HEK293 (cell line): Measurements from ENCODE around the gene VKORC1L1.
"Not testable (repeated sequence)": the region's sequence is repeated elsewhere in the genome, so short reads cannot be mapped to it uniquely, and the experiment has no call there.

Source experiments
- ATF2 ChIP-seq: fragments of 450-650 bp; formaldehyde crosslinking; IDR thresholded peaks from 2 replicates; pipeline ENCODE4 v1.5.1; 2016; ENCODE audit warnings: missing biosample characterization, missing genetic modification characterization, low read depth
- TCF7L2 ChIP-seq: IDR thresholded peaks from 2 replicates; pipeline ENCODE4 v1.6.1; 2011; ENCODE audit warnings: low read depth, mild to moderate bottlenecking, inconsistent platforms, low read length, moderate library complexity, borderline replicate concordance
- ZNF16 ChIP-seq: fragments of 450-650 bp; formaldehyde crosslinking; IDR thresholded peaks from 2 replicates; pipeline ENCODE4 v1.5.1; 2016; ENCODE audit warnings: low read depth, missing biosample characterization, missing genetic modification characterization
- ZSCAN5A ChIP-seq: fragments of 450-650 bp; formaldehyde crosslinking; IDR thresholded peaks from 2 replicates; pipeline ENCODE4 v1.5.1; 2016; ENCODE audit warnings: missing biosample characterization, missing genetic modification characterization
- TF ChIP-seq, protein P1 (sequence below): fragments of 450-650 bp; formaldehyde crosslinking; IDR thresholded peaks from 2 replicates; pipeline ENCODE4 v1.5.1; 2016; ENCODE audit warnings: missing biosample characterization, missing genetic modification characterization, borderline replicate concordance
- TF ChIP-seq, protein P2 (sequence below): fragments of 450-650 bp; formaldehyde crosslinking; IDR thresholded peaks from 2 replicates; pipeline ENCODE4 v1.5.1; 2016; ENCODE audit warnings: missing biosample characterization, missing genetic modification characterization

GRCh38 chr7:65994984-65995383 is 122.1 kb downstream of the VKORC1L1 start:
- TF ChIP-seq, protein P1, sequence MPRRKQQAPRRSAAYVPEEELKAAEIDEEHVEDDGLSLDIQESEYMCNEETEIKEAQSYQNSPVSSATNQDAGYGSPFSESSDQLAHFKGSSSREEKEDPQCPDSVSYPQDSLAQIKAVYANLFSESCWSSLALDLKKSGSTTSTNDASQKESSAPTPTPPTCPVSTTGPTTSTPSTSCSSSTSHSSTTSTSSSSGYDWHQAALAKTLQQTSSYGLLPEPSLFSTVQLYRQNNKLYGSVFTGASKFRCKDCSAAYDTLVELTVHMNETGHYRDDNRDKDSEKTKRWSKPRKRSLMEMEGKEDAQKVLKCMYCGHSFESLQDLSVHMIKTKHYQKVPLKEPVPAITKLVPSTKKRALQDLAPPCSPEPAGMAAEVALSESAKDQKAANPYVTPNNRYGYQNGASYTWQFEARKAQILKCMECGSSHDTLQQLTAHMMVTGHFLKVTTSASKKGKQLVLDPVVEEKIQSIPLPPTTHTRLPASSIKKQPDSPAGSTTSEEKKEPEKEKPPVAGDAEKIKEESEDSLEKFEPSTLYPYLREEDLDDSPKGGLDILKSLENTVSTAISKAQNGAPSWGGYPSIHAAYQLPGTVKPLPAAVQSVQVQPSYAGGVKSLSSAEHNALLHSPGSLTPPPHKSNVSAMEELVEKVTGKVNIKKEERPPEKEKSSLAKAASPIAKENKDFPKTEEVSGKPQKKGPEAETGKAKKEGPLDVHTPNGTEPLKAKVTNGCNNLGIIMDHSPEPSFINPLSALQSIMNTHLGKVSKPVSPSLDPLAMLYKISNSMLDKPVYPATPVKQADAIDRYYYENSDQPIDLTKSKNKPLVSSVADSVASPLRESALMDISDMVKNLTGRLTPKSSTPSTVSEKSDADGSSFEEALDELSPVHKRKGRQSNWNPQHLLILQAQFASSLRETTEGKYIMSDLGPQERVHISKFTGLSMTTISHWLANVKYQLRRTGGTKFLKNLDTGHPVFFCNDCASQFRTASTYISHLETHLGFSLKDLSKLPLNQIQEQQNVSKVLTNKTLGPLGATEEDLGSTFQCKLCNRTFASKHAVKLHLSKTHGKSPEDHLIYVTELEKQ, result not testable (repeated sequence)
- TF ChIP-seq ATF2 (tag by site-specific recombination); ZNF16 (tag by site-specific recombination); TCF7L2; ZSCAN5A: not testable (repeated sequence)
- TF ChIP-seq, protein P2, sequence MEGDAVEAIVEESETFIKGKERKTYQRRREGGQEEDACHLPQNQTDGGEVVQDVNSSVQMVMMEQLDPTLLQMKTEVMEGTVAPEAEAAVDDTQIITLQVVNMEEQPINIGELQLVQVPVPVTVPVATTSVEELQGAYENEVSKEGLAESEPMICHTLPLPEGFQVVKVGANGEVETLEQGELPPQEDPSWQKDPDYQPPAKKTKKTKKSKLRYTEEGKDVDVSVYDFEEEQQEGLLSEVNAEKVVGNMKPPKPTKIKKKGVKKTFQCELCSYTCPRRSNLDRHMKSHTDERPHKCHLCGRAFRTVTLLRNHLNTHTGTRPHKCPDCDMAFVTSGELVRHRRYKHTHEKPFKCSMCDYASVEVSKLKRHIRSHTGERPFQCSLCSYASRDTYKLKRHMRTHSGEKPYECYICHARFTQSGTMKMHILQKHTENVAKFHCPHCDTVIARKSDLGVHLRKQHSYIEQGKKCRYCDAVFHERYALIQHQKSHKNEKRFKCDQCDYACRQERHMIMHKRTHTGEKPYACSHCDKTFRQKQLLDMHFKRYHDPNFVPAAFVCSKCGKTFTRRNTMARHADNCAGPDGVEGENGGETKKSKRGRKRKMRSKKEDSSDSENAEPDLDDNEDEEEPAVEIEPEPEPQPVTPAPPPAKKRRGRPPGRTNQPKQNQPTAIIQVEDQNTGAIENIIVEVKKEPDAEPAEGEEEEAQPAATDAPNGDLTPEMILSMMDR, result not testable (repeated sequence)
